ENCODE data around the gene C2CD4B. TPM values are rescaled to one million over a fixed set of nuclear protein-coding genes. Genes with fewer than 3 reads are reported as not detected.

Gene C2CD4B
- total and polyA plus RNA-seq, 2 of the 13 experiments (the other 11 are each of a cell fraction or from before 2014, with no cell fraction given), result not detected

- TF ChIP-seq PATZ1 (CRISPR knock-in tag; IDR thresholded peaks at IDR 0.05) (peak; percentile 76), AHR (CRISPR knock-in tag; IDR thresholded peaks at IDR 0.05) (no peak), YEATS4 (CRISPR knock-in tag; IDR thresholded peaks at IDR 0.05; ENCODE audit: borderline replicate concordance) (no peak), RELA (CRISPR knock-in tag; IDR thresholded peaks at IDR 0.05) (no peak), ZBTB4 (CRISPR knock-in tag; IDR thresholded peaks at IDR 0.05; ENCODE audit: borderline replicate concordance) (no peak), PCBP2 (optimal IDR thresholded peaks at IDR 0.05; ENCODE audit: low read depth, low read length, poor library complexity, severe bottlenecking) (no peak), ZNF766 (CRISPR knock-in tag; IDR thresholded peaks at IDR 0.05; ENCODE audit: borderline replicate concordance) (no peak), ZNF782 (CRISPR knock-in tag; IDR thresholded peaks at IDR 0.05; ENCODE audit: borderline replicate concordance) (no peak), HNF4A (CRISPR knock-in tag; IDR thresholded peaks at IDR 0.05) (0 out of 2 replicates have a peak, but pooled peaks have one; percentile 3), ONECUT2 (CRISPR knock-in tag; IDR thresholded peaks at IDR 0.05) (peak; percentile 31; the same call in 1 of the 2 replicates), HNF1B (CRISPR knock-in tag; IDR thresholded peaks at IDR 0.05) (no peak), TOPORS (CRISPR knock-in tag; IDR thresholded peaks at IDR 0.05) (no peak), HES4 (CRISPR knock-in tag; IDR thresholded peaks at IDR 0.05; ENCODE audit: borderline replicate concordance) (no peak), TCF7 (IDR thresholded peaks at IDR 0.05; ENCODE audit: low read depth) (peak; percentile 14; the same call in 1 of the 2 replicates), ZNF556 (CRISPR knock-in tag; IDR thresholded peaks at IDR 0.05; ENCODE audit: borderline replicate concordance) (no peak), SETDB1 (CRISPR knock-in tag; IDR thresholded peaks at IDR 0.05; ENCODE audit: borderline replicate concordance) (no peak), CCAR2 (optimal IDR thresholded peaks at IDR 0.05; ENCODE audit: low read depth, low read length) (no peak), FUBP1 (CRISPR knock-in tag; IDR thresholded peaks at IDR 0.05; ENCODE audit: borderline replicate concordance) (no peak), CREM (IDR thresholded peaks at IDR 0.05) (peak; percentile 21; the same call in 1 of the 2 replicates), CREM (CRISPR knock-in tag; IDR thresholded peaks at IDR 0.05) (no peak)
Measured at GRCh38 chr15:62211348-62211747, 46.3 kb upstream of the C2CD4B start (continued).
